PC-3 (cell line): ENCODE data around the gene ACRV1.

Experiments
- CTCF ChIP-seq: fragments of 300-600 bp; sonication (generic); conservative IDR thresholded peaks from 2 replicates; pipeline ENCODE4 v1.5.1; 2017; ENCODE audit warnings: antibody characterized with exemption, low read depth, mild to moderate bottlenecking, low read length
- EZH2 ChIP-seq: fragments of 300-600 bp; sonication (generic); IDR thresholded peaks from one replicate; pipeline ENCODE4 v1.6.1; 2017; ENCODE audit warnings: antibody characterized with exemption, mild to moderate bottlenecking, low read length; ENCODE audit not compliant: unreplicated experiment

GRCh38 chr11:125688066-125688465 lies 7.4 kb upstream of the ACRV1 start:
- no peak for TF ChIP-seq CTCF
- no peak for TF ChIP-seq EZH2
